Left ventricle myocardium inferior (tissue), 1 donor: ENCODE data around the gene FNDC11. TPM values are rescaled to one million over a fixed set of nuclear protein-coding genes. Genes with fewer than 3 reads are reported as not detected.

Experiments
- DNase-seq: peaks from one replicate; pipeline ENCODE4 v3.0.0-alpha.2; 2020
- H3K27ac ChIP-seq: fragments of 200-600 bp; replicated peaks from 2 replicates; pipeline ENCODE4 v1.8.0; 2021
- H3K27me3 ChIP-seq: fragments of 200-600 bp; 2 replicates; pipeline ENCODE4 v1.8.0; 2021; ENCODE audit warnings: low read depth
- H3K36me3 ChIP-seq: fragments of 200-600 bp; 2 replicates; pipeline ENCODE4 v1.8.0; 2021
- H3K4me1 ChIP-seq: fragments of 200-600 bp; 2 replicates; pipeline ENCODE4 v1.8.0; 2021
- H3K4me3 ChIP-seq: fragments of 200-600 bp; 2 replicates; pipeline ENCODE4 v1.8.0; 2021; ENCODE audit warnings: mild to moderate bottlenecking, moderate library complexity
- H3K9me3 ChIP-seq: fragments of 200-600 bp; replicated peaks from 2 replicates; pipeline ENCODE4 v1.8.0; 2021
- intact Hi-C: fragments of 100-400 bp; cut with micrococcal nuclease; formaldehyde crosslinking; loops from one replicate; pipeline ENCODE4 v1.11.0; 2022
- total RNA-seq: library from RNA; stranded (reverse); fragmentation: NEBNext Ultra II Directional; extraction: Animal tissue kit (Norgen Biotek cat#: 25700); gene quantifications from one replicate; pipeline ENCODE4 v1.2.1, GENCODE V29; 2021
- TF ChIP-seq, protein P1 (sequence below): fragments of 200-600 bp; IDR thresholded peaks from 2 replicates; pipeline ENCODE4 v1.8.0; 2021; ENCODE audit warnings: antibody characterized with exemption, mild to moderate bottlenecking, borderline replicate concordance
- donor health status: DM: no; HTN: yes; CAD: no; lungs with severe emphysema.

The FNDC11 gene
- total RNA-seq, 1 donor from 2014 or later, result 0.14 TPM

DNA sequence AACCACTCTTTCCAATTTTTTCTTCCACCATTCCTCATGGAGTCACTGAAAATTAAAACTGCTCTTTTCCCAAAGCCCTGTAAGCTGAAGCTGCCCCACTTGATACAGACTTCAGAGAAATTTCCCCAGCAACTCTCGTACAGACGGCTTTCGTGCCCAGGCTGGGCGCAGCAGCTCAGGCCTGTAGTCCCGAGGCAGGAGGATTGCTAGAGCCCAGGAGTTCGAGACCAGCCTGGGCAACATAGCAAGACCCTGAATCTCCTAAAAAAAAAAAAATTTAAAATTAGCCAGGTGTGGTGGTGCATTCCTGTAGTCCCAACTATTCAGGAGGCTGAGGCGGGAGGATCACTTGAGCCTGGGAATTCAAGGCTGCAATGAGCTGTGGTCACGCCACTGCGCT, 26.8 kb upstream of the FNDC11 start:
- TF ChIP-seq, protein P1, sequence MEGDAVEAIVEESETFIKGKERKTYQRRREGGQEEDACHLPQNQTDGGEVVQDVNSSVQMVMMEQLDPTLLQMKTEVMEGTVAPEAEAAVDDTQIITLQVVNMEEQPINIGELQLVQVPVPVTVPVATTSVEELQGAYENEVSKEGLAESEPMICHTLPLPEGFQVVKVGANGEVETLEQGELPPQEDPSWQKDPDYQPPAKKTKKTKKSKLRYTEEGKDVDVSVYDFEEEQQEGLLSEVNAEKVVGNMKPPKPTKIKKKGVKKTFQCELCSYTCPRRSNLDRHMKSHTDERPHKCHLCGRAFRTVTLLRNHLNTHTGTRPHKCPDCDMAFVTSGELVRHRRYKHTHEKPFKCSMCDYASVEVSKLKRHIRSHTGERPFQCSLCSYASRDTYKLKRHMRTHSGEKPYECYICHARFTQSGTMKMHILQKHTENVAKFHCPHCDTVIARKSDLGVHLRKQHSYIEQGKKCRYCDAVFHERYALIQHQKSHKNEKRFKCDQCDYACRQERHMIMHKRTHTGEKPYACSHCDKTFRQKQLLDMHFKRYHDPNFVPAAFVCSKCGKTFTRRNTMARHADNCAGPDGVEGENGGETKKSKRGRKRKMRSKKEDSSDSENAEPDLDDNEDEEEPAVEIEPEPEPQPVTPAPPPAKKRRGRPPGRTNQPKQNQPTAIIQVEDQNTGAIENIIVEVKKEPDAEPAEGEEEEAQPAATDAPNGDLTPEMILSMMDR, result no peak
- Histone ChIP-seq H3K36me3 (peaks cover 12% of the 10 kb centered on the region), H3K9me3 (no peaks in the 10 kb centered on the region), H3K27me3 (no peaks in the 10 kb centered on the region), H3K4me3 (no peak overlapping the region), H3K4me1 (peaks cover 13% of the 10 kb centered on the region), H3K27ac (no peak overlapping the region)
- intact Hi-C loops, result no loop called here
- no peak for DNase-seq

DNA sequence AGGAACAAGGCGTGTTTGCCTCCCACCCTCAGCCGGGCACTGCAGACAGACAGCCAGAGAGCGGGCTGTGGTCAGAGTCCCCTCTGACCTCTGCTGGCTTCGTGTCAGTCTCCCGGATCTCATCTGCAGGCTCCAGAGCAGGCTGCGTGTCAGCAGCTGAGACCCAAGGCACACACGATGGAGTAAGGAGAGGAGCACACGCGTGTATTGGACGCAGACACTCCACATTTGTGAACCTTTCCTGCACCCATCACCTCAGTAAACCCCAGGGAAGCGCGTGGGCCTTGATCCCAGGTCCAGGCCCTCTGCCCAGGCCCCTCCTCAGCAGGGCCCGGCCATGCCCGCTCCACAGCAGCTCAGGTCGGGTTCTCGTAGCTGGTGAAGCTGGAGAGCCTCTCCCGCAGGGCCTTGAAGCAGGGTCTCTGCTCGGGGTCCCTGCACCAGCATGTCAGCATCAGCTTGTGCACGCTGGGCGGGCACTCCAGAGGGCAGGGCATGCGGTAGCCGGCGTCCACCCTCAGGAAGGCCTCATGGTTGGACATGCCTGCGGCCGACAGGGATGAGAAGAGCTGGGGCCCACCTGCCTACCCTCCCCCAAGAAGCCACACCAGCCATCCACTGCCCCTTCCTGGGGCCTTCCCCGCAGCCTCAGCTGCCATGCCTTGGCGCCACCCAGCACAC, 24.6 kb upstream of the FNDC11 start:
- Histone ChIP-seq H3K4me1 (no peaks in the 10 kb centered on the region), H3K27ac (no peak overlapping the region), H3K4me3 (no peak overlapping the region), H3K27me3 (peaks cover 14% of the 10 kb centered on the region), H3K9me3 (no peaks in the 10 kb centered on the region), H3K36me3 (no peaks in the 10 kb centered on the region)
- TF ChIP-seq, protein P1, result no peak
- DNase-seq, result no peak
- intact Hi-C loops, result no loop called here

DNA sequence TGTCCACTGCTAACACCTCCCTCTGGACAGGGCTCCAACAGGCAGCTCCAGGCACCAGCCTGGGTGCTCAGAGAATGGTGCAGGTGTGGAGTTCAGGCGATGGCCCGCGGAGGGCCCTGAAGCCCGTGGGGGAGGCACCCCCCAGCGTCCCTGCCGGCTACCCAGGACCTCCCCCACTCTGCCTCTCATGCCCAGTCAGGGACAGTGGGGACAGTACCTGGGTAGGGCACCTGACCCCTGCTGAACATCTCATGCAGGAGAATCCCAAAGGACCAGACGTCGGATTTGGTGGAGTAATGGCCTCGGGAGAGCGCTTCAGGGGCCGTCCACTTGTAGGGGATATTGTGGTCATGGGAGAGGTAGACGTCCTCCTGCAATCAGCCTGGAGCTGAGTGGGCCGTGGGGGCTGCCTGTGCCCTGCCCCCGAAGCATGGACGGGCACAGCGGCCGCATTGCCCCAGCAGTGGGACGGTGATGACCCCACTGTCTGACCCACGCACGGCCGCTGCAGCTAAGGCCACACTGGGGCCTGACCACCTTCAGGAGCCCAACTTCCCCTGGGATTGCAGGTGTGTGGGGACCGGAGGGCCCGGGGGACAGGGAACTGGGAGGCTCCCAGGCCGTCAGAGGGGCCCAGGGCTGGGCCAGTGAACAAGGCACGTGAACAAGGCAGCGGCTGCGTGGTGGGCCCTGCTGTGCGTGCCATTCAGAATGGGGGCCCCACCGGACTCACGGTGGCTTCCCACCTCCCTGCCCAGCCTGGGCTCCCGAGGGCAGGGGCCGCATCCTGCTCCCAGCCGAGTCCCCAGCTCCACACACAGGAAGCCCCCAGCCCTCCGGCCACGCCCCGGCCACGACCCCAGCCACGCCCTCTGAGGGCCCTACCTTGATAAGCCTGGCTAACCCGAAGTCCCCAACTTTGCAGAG, 23.8 kb upstream of the FNDC11 start:
- no peak overlapping the region for H3K4me3 ChIP-seq
- no peaks in the 10 kb centered on the region for H3K36me3 ChIP-seq
- peaks cover 2% of the 10 kb centered on the region for H3K4me1 ChIP-seq
- H3K27ac ChIP-seq, result no peak overlapping the region
- TF ChIP-seq, protein P1, result no peak
- DNase-seq, result no peak
- no peaks in the 10 kb centered on the region for H3K9me3 ChIP-seq
- H3K27me3 ChIP-seq, result peaks cover 22% of the 10 kb centered on the region
- intact Hi-C loops, result no loop called here

DNA sequence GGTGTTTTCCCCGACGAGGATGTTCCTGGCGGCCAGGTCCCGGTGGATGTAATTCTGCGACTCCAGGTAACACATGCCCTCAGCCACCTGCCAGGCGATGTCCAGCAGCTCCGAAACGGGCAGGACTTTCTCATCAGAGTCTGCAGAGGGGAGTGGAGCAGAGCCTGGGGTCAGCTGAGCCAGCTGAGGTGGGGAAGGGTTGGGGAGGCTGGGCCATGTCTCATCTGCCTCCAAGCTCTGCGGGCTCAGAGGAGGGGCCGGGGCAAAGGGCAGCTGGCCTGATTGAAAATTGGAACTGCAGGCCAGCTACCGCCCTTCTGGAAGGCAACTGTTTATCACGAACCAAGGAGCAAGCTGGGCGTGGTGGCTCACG, 23.2 kb upstream of the FNDC11 start:
- Histone ChIP-seq H3K4me3 (no peak overlapping the region), H3K4me1 (peaks cover 6% of the 10 kb centered on the region), H3K27me3 (peaks cover 25% of the 10 kb centered on the region), H3K9me3 (no peaks in the 10 kb centered on the region), H3K36me3 (no peaks in the 10 kb centered on the region), H3K27ac (no peak overlapping the region)
- DNase-seq, result no peak
- TF ChIP-seq, protein P1, result no peak
- intact Hi-C loops, result no loop called here

DNA sequence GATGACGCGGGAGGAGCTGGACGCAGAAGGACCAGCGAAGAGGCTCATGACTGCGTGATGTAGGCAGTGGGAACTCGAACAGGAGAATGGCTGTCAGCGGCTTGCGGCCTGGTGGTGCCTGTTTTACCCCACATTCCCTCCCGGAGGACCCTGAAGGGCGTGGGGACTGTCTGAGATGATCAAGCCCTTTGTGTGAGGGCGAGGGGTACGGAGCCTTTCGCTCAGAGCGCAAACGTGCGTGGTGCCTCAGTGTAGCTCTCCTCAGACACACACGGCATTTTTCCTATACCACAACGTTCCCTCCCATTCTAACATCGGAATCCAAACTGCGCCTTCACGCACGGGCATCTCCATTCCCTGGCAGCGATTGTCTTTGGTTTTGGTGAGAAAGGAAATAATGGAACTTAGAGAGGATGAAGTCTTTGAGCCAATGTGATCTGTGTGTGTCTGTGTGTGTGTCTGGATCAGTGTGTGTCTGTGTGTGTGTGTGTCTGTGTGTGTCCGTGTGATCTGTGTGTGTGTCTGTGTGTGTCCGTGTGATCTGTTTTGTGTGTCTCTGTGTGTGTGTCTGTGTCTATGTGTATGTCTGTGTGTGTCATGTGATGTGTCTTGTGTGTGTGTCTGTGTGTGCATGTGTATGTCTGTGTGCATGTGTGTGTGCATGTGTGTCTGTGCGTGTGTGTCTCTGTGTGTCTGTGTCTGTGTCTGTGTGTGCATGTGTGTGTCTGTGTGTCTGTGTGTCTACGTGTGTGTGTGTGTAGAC, 22.1 kb upstream of the FNDC11 start:
- H3K27me3 ChIP-seq, result peaks cover 33% of the 10 kb centered on the region
- H3K36me3 ChIP-seq, result no peaks in the 10 kb centered on the region
- TF ChIP-seq, protein P1, result no peak

More for the DNA sequence above, 22.1 kb upstream of the FNDC11 start:
- Histone ChIP-seq H3K27ac (no peak overlapping the region), H3K9me3 (no peaks in the 10 kb centered on the region), H3K4me1 (peaks cover 6% of the 10 kb centered on the region), H3K4me3 (no peak overlapping the region)
- no peak for DNase-seq
- intact Hi-C loops, result no loop called here
